Gastroesophageal sphincter (tissue), 3 donors: ENCODE results near the gene SHISAL1.

Experiments
- EP300 ChIP-seq: sonication (generic); formaldehyde crosslinking; IDR thresholded peaks from one replicate; pipeline ENCODE4 v1.6.1; 2017; ENCODE audit warnings: antibody characterized with exemption, mild to moderate bottlenecking
- POLR2A ChIP-seq, 2 donors: fragments of 450-650 bp; IDR thresholded peaks; one replicate each; pipeline ENCODE4 v1.6.1; 2017; ENCODE audit warnings: antibody characterized with exemption in 2 of 2, mild to moderate bottlenecking in 2 of 2, moderate library complexity in 1 of 2
- POLR2AphosphoS5 ChIP-seq: sonication (generic); formaldehyde crosslinking; IDR thresholded peaks from one replicate; pipeline ENCODE4 v1.6.1; 2017; ENCODE audit warnings: antibody characterized with exemption
- TF ChIP-seq, protein P1 (sequence below), 4 experiments: fragments of 200-600 bp in 2 of 4; fragments of 450-650 bp in 2 of 4; sonication (generic) in 1 of 4; IDR thresholded peaks; one replicate each; pipeline ENCODE4 v1.5.1; 2017 to 2019; ENCODE audit warnings: antibody characterized with exemption in 4 of 4, mild to moderate bottlenecking in 2 of 4, moderate library complexity in 2 of 4

DNA sequence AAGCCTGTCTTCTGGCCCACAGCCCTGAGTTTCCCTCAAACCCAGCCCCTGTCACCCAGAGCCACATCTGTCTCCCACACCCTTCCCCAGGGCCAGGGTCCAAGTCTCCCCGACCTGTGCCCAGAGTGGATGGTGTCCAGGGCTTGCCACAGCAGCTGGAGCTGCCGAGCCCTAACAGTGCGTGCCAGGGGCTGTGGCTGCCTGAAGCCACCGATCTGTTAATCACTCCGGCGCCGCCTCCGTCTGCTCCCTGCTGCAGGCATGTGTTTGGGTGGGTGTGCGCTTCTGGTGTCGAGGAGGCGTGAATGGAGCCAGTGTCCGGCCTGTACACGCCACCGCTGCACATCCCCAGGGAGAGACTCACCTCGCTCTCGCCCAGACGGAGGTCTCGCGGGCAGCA lies 26.1 kb downstream of the SHISAL1 start:
- TF ChIP-seq, protein P1, sequence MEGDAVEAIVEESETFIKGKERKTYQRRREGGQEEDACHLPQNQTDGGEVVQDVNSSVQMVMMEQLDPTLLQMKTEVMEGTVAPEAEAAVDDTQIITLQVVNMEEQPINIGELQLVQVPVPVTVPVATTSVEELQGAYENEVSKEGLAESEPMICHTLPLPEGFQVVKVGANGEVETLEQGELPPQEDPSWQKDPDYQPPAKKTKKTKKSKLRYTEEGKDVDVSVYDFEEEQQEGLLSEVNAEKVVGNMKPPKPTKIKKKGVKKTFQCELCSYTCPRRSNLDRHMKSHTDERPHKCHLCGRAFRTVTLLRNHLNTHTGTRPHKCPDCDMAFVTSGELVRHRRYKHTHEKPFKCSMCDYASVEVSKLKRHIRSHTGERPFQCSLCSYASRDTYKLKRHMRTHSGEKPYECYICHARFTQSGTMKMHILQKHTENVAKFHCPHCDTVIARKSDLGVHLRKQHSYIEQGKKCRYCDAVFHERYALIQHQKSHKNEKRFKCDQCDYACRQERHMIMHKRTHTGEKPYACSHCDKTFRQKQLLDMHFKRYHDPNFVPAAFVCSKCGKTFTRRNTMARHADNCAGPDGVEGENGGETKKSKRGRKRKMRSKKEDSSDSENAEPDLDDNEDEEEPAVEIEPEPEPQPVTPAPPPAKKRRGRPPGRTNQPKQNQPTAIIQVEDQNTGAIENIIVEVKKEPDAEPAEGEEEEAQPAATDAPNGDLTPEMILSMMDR (IDR thresholded peaks at IDR 0.05): no peak
- no peak for TF ChIP-seq EP300
- TF ChIP-seq POLR2AphosphoS5: no peak
- TF ChIP-seq POLR2A (IDR thresholded peaks at IDR 0.05): no peak
